Middle frontal gyrus (tissue), 1 donor: ENCODE measurements around the gene MEI4.
"Not testable (repeated sequence)": the region's sequence is repeated elsewhere in the genome, so short reads cannot be mapped to it uniquely, and the experiment has no call there.

ENCODE experiments used
- DNase-seq: peaks from one replicate; pipeline ENCODE4 v3.0.0-alpha.2; 2015; ENCODE audit warnings: low spot score; ENCODE audit errors: extremely low spot score

MEI4 gene

DNA sequence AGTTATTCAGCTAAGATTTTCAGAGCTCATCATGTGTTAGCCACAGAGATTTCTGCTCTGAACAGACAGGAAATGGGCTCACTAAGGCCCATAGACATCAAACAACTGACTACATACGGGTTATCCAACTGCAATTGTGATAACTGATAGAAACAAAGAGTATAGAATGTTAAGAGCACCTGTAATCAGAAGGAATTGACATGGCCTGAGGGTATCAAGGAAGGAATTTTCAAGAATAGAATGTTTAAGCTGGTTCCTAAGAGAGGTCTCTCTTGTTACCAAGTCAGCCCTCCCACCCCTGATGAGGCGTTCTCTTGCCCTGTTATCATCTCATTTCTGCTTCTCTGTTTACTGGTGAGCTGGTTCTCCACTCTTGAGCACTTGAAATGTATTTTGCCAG, at the start of gene MEI4:
TSS of gene MEI4 (plus strand) at position 301 of the 400 bp plus-strand sequence. CDS start 37,633 bp downstream, outside the sequence.
- no peak for DNase-seq

GRCh38 chr6:77604476-77604875, 48.4 kb upstream of the MEI4 start:
- no peak for DNase-seq

GRCh38 chr6:77607004-77607403, 45.8 kb upstream of the MEI4 start:
- DNase-seq = no peak

- DNase-seq = no peak
Measured at GRCh38 chr6:77609106-77609505, 43.7 kb upstream of the MEI4 start.

- DNase-seq = no peak
Measured at GRCh38 chr6:77619114-77619513, 33.7 kb upstream of the MEI4 start.

DNA sequence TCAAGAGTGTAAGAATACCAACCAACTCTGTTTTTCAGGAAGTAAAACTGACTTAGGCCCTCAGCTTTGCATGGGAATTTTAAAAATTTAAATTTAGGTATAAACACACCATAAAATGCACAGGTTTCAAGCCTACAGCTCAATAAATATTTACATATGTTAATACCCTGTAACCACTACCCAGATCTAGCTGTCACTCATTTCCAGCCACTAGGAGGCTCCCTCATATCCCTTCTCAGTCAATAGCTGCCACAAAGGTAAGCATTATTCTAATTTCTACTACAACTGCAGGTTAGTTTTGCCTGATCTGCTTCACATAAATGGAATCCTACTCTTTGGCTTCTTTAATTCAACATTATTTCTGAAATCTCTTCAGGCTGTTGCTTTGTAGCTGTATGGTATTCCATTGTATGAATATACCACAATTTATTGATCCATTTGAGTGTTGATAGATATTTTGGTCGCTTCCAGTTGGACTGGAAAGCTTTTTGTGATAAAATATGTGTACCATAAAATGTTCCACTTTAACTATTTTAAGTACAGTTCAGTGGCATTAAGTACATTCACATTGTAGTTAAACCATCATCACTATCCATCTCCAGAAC, 32.5 kb upstream of the MEI4 start:
- DNase-seq = no peak

- no peak for DNase-seq
Measured at GRCh38 chr6:77624515-77624914, 28.3 kb upstream of the MEI4 start.

- no peak for DNase-seq
Measured at GRCh38 chr6:77626426-77626825, 26.4 kb upstream of the MEI4 start.

DNA sequence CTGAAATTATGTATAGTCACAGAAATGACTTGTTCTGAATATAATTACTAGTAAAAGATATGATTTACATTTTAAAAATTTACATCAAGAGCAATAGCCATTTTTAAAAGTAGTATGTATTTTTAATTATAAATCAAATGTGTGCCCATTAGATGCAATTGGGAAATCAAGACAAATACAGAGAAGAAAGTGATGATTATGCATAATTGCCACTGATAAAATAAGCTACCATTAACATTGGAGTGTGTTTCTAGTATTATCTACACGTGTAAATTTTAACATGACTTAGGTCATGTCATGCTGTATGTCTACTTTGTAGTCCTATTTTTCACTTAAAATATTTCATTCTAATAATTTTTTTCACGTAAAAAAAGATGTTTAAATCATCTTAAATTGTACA, 22.8 kb upstream of the MEI4 start:
- DNase-seq = no peak

- no peak for DNase-seq
Measured at GRCh38 chr6:77633471-77633870, 19.4 kb upstream of the MEI4 start.

- DNase-seq = no peak
Measured at GRCh38 chr6:77633993-77634715, 18.7 kb upstream of the MEI4 start.

- no peak for DNase-seq
Measured at GRCh38 chr6:77638129-77638830, 14.6 kb upstream of the MEI4 start.

GRCh38 chr6:77644102-77644705, 8.6 kb upstream of the MEI4 start:
- no peak for DNase-seq

- no peak for DNase-seq
Measured at GRCh38 chr6:77650098-77650663, 2.7 kb upstream of the MEI4 start.

DNA sequence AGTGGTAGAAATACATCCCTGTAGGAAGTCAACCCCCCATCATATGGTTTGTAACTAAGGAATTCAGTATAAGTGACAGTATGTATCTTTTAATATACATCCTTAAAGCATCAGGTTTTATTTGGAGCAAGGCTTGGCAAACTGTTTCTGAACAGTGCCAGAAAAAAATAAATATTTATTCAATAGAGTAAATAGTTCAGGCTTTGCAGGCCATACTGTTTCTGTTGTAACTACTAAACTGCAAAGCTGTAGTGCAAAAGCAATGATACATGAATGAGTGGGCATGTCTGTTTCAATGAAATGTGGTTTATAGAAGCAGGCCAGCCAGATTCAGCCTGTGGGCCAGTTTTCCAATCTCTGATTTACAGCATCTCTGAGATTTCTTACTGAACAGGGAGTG, 977 bp downstream of the MEI4 start:
- DNase-seq = no peak

GRCh38 chr6:77655035-77655434, 2.2 kb downstream of the MEI4 start:
- not testable (repeated sequence) for DNase-seq

GRCh38 chr6:77656999-77657764, 4.3 kb downstream of the MEI4 start:
- DNase-seq = no peak

DNA sequence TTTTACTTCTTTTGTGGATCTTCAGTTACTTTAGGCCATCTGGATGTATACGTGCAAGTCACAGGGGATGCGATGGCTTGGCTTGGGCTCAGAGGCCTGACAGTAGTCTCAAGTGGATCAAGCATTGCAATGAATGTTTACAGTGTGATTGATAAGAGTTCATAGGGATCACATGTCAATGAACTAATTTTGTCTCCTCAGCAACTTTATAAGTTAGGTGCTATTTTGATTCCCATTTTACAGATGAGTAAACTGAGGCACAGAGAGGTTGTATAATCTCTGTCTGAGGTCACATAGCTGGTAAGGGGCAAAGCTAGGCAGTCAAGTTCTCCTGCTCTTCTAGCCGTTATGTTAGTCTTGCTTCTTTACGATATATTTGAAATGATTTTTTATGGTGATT, 13.5 kb downstream of the MEI4 start:
- no peak for DNase-seq

- no peak for DNase-seq
Measured at GRCh38 chr6:77666846-77667245, 14.0 kb downstream of the MEI4 start.

DNA sequence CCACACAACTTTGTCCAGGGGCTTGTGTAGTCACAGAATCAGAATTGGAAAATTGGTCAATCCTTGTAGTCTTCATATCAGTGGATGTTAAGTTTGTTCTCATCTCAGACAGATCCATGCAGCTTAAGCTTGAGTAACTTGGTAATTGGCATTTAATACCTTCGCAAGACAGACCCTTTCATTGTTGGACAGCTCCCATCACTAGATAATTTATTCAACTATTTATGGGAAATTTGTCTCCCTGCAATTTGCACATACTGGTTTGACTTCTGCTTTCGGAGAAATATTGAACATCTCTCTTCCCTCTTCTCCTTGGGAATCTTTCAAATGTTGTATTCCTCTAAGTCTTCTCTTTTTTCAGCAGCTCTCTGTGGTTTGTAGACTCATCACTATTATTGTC, 17.1 kb downstream of the MEI4 start:
- DNase-seq = no peak

- DNase-seq = no peak
Measured at GRCh38 chr6:77674211-77674610, 21.4 kb downstream of the MEI4 start.
